GM21381 (cell line): ENCODE measurements around the gene AXDND1.
"Not testable (repeated sequence)": the region's sequence is repeated elsewhere in the genome, so short reads cannot be mapped to it uniquely, and the experiment has no call there.

Experiments
- ATAC-seq: cut with Tn5 transposase; IDR thresholded peaks from one replicate; pipeline ENCODE4 v1.9.1; 2021; ENCODE audit warnings: mild to moderate bottlenecking, moderate library complexity; ENCODE audit not compliant: unreplicated experiment

Gene AXDND1

DNA sequence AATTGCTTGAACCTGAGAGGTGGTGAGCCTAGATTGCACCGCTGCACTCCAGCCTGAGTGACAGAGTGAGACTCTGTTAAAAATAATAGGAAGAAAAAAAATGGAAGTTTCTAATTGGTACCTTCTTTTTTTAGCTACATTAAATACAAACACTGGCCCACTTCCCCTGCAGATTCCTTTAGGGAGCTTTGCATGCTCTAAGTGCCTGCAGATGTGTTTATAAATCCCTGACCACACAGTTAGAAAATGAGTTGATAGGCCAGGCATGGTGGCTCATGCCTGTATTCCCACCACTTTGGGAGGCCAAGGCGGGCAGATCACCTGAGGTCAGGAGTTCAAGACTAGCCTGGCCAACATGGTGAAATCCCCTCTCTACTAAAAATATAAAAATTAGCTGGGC is 4.1 kb upstream of the AXDND1 start:
- not testable (repeated sequence) for ATAC-seq

DNA sequence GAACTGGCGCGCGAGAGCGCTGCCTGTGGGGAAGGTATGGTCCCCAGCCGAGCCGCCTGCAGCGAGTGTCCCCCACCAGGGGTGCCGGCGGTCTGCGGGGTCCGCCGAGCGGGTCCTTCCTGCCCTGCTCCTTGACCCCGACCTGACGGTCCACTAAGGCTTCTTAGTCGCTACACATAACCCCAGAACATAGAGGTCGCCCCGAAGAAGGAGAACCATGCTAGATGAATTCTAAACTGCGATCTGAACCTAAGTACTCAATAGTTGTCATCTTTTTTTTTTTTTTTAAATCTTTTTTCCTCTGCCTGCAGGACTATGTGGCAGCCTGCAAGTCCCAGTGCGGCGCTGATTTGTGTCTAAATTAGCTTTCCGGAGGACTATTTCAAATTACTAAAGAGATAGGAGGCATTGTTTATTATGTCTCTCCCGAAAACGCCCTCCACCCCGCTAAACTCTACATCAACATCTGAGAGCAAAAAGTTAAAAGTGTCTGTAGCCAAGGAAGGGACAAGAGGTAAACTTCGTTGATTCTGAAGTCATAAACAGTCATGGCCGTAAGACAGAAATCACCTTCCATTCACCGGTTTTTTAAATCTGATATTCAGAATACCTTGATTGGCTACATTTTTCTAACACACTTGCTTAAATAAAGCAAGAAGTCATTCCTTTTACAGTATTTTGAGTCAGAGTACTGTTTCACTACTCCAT is 476 bp downstream of the AXDND1 start:
- peak; percentile 27 for ATAC-seq

DNA sequence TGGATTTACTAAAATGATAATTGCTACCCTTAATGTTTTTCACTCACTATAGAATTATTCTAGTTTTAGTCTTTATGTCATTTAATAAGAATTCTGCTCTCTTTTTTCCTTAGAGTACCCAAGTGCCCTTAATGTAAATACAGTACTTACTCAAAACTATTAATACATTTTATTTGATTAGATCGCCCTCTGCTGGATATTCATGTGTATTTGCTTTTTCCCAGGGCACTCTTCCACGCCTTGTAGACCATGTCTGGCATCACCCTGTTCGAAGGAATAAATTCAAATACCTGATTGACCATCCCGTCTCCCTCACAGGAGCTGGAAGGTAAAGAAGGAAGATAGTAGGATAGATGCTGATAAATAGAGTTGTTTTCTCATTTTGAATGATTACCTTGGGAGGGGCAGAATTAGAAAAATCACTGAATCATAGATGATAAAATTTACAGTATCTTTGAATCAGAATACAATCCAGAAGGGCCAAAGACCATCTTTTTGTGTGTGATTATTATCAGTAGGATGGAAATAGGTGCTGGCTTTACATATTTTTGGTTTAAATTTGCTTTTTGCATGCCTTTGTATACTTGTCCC is 4.1 kb downstream of the AXDND1 start:
- ATAC-seq: no peak

DNA sequence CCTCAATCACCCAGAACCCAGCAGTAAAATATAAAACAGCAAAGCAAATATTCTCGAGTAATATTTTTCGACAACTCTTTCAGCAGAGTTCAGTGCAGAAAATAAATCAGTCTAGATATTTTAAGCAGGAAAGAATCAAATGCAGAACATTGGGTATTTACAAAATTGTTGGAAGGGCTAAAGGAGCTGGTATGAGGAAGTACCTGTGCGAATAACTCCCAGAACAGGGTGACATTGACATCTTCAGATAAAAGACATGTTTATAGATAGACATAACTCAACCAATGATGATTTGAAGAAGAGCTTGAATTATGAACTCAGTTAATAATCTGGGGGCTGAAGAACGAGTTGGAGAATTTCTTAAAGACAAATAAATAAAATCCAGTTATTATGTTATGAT is 6.4 kb downstream of the AXDND1 start:
- ATAC-seq: no peak

DNA sequence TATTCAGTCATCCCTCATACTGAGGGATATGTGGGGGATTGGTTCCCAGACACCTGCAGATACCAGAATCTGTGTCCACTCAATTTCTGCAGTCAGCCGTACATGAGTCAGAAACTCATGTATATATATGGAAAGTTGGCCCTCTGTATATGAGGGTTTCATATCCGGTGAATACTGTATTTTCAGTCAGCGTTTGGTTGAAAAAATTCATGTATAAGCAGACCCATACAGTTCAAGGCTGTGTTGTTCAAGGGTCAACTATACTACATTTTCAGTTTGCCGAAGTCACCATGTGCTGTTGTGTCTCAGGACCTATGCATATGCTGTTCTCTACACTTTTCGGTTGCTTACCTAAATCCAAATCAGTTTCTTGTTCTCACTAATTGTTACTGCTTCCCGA is 10.5 kb downstream of the AXDND1 start:
- ATAC-seq: no peak

DNA sequence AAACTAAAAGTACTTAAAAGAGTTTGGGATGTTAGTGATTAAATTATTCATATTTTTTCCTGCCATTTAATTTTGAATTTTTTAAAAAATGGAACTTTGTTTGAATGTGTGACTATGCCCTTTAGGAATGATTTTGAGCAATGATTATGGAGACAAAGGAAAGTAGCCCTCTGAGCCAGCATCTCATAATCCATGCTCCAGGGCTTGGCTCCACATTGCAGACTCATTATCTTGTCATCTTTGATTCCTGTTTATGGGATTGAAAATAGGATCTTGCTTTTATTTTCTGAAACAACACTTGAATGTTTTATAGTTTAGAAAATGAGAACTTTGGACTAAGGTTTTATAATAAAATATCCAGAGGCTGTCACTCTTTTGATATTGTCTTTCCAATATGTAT is 14.5 kb downstream of the AXDND1 start:
- ATAC-seq: no peak

DNA sequence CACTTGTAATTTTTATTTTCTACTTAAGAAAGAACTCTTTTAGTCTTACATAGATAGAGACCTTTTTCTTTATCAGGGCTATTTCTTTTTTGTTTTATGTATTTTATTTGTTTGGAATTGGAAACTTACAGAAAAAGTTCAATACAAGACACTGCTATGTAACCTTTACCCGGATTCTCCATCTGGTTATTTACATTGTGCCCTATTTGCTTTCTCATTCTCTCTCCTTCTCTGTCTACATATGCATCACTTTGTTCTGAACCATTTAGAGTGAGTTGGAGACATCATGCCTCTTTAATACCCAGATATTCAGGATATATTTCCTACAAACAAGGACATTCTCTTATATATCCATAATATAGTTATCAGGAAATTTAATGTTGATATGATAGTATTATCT is 18.3 kb downstream of the AXDND1 start:
- ATAC-seq: no peak

DNA sequence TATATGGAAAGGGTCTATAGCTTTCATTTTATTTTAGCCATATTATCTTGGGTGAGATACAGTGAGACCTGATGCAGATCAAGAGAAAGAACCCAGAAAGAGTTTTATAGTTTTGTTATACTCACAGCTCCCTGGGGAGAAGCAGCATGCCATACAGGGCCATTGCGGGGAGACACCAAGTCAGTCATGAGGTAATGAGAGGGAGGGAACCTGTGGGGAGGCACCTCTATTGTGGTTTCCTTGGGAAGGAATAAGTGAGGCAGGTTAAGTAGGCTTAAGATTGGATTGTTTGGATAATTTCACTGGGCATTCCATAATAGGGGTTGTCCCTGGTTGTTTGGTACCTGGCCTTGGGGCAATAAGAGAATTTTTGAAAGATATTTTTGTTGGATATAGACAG is 19.7 kb downstream of the AXDND1 start:
- no peak for ATAC-seq

DNA sequence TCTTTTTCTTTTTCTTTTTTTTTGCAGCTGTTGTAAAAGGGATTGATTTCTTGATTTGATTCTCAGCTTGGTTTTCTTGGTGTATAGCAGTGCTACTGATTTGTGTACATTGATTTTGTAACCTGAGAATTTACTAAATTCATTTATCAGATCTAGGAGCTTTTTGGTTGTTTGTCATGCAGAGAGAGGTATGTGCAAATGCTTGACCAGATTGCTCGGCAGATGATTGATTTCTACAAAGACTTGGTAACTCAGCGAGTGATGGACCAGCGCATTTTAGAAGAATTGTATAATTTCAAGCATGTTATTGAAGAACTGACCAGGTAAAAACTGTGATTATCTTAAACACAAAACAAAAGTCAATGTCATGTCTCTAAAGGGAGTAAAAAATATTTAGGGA is 27.9 kb downstream of the AXDND1 start:
- ATAC-seq: no peak

DNA sequence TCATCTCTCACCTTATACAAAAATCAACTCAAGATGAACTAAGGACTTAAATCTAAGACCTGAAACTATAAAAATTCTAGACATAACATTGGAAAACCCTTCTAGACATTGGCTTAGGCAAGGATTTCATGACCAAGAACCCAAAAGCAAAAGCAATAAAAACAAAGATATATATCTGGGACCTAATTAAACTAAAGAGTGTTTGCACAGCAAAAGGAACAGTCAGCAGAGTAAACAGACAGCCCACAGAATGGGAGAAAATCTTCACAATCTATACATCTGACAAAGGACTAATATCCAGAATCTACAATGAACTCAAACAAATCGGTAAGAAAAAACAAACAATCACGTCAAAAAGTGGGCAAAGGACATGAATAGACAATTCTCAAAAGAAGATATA is 33.6 kb downstream of the AXDND1 start:
- not testable (repeated sequence) for ATAC-seq

DNA sequence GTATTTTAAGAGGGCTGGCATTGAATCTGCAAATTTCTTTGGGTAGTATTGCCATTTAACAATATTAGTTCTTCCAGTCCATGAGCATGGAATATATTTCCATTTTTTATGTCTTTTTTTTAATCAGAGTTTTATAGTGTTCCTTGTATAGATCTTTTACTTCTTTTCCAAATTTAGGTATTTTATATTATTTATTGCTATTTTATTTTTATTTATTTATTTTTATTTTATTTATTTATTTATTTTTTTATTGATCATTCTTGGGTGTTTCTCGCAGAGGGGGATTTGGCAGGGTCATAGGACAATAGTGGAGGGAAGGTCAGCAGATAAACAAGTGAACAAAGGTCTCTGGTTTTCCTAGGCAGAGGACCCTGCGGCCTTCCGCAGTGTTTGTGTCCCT is 52.0 kb downstream of the AXDND1 start:
- ATAC-seq: not testable (repeated sequence)

DNA sequence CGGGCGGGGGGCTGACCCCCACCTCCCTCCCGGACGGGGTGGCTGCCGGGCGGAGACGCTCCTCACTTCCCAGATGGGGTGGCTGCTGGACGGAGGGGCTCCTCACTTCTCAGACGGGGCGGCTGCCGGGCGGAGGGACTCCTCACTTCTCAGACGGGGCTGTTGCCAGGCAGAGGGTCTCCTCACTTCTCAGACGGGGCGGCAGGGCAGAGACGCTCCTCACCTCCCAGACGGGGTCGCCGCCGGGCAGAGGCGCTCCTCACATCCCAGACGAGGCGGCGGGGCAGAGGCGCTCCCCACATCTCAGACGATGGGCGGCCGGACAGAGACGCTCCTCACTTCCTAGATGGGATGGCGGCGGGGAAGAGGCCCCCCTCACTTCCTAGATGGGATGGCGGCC is 52.9 kb downstream of the AXDND1 start:
- not testable (repeated sequence) for ATAC-seq

DNA sequence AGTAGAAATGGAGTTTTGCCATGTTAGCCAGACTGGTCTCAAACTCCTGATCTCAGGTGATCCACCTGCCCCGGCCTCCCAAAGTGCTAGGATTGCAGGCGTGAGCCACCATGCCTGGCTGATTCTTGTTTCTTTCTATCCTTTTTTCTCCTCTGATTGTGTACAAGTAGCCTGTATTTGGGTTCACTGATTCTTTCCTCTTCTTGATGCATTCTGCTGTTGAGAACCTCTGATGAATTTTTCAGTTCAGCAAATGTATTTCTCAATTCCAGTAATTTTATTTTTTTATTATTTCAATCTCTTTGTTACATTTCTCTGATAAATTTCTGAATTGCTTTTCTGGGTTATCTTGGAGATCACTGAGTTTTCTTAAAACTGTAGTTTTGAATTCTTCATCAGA is 58.8 kb downstream of the AXDND1 start:
- ATAC-seq: no peak

DNA sequence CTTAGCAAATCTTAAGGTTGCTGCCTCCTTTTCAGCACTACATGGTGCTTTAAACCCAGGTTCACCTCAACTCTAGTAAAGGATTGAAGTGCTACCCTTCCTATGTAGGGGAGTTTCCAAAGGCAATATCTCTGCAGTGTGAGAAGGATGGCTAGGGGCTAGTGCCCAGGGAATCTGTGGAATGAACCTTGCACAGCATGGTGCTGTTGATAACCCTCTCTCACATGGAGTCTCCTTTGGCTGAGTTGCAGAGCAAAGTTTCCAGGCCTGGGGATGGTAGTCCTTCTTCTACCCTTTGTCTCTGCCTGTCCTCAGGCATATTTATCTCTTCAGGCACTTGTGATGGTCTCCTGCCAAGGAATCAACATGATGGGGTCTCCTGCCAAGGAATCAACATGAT is 59.4 kb downstream of the AXDND1 start:
- no peak for ATAC-seq

DNA sequence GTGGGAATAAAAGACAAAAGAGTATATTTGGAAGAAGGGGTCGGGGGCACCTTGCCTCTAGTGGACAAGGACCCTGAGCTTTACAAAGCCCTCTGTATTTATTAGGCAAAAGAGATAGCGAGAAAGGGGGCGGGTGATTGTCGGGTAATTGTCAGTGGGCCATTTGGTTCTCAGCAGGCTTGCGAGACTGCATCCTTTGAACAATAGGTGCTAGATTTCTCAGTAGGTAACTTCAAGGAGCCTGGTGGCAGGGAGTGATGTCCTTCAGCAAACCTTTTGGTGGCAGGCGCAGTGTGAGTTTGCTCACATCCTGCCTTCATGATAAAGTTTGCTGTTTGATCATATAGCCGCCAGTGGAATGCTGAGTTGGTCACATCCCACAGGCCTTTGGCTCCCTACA is 71.4 kb downstream of the AXDND1 start:
- no peak for ATAC-seq

DNA sequence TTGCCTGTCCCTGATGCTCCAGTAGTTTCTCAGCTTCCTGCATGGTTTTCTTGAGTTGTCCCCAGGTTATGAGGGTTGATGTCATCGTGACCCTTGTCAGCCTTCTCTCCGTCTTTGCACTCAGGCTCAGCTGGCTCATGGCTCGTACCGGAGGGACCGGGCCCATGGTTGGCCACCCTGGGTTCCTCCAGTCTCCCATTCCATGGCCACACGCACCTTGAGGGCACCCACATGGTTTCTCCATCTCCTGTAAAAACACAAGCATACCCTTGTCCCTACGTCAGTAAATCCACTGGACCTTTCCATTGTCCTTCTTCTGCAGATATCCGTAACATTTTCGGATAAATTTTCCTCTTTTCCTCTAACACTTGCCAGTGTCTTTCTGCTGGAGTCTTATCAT is 73.9 kb downstream of the AXDND1 start:
- ATAC-seq: not testable (repeated sequence)

DNA sequence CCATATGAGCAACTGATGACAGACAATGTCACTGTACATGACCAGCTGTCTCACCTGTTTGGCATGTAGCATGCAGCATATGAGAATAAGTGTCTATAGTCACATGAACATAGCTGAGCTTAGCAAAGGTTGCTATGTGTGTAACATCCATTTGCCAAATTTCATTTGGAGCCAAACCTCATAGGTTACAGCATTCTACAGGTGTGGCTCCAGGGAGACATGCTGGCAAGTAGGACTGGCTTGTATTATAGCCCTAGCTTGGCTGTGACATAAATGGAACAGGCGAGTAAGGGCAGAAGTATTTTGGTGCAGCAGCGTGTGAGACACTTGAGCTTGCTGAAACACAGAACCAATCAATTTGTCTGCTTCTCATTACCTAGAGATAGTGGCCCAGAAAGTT is 74.5 kb downstream of the AXDND1 start:
- ATAC-seq: not testable (repeated sequence)

DNA sequence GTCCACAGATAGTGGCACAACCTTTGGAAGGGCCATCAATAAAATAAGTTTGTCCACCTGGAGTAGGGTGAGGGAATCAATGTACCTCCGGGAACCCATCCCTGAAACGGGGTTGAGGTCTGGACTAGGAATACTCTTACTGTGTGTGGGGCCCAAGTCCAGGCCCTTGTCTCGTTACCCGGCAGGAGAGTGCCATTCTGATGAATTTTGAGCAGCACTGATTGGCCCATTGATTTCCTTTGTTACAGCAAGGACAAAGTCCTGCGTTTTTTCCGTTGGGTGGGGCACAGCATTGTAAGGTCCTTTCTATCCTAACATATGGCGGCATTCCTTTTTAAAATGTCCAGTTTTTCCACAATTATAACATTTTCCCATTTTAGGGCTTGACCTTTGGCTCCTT is 75.2 kb downstream of the AXDND1 start:
- ATAC-seq: no peak

DNA sequence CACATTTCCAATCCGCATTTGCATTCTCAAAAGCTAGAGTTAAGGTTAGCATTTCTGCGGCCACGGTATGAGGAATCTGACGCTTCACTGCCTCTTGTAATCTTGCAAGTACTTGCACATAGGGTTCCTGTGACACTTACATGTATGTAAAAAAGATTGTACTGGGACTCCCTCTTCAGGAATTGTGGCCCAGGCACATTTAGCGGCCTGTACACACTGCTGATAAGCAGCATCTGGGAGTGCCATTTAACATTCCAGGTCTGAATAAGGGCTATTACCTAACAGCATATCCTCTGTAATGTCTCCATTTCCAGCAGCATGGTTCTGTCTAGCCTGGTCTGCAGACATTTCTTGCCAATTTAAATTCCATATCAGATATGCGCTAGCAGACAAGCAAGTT is 75.7 kb downstream of the AXDND1 start:
- ATAC-seq: no peak

DNA sequence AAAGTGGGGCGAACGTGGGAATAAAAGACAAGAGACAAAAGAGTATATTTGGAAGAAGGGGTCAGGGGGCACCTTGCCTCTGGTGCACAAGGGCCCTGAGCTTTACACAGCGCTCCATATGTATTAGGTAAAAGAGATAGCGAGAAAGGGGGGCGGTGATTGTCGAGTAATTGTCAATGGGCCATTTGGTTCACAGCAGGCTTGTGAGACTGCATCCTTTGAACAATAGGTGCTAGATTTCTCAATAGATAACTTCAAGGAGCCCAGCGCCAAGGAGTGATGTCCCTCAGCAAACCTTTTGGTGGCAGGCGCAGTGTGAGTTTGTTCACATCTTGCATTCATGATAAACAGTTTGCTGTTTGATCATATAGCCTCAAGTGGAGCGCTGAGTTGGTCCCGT is 77.1 kb downstream of the AXDND1 start:
- not testable (repeated sequence) for ATAC-seq

DNA sequence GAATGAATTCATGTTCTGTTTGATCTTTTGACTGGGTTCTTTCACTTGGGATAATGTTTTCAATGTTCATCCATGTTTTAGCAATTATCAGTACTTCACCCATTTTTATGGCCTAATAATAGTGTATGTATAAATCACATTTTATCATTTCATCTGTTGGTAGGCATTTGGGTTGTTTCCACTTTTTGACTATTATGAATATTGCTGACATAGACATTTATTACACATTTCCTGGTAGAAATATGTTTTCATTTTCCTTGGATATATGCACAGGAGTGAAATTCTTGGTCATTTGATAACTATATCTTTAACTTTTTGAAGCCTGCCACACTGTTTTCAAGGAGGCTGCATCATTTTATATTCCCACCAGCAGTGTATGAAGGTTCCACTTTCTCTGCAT is 79.8 kb downstream of the AXDND1 start:
- ATAC-seq: no peak

DNA sequence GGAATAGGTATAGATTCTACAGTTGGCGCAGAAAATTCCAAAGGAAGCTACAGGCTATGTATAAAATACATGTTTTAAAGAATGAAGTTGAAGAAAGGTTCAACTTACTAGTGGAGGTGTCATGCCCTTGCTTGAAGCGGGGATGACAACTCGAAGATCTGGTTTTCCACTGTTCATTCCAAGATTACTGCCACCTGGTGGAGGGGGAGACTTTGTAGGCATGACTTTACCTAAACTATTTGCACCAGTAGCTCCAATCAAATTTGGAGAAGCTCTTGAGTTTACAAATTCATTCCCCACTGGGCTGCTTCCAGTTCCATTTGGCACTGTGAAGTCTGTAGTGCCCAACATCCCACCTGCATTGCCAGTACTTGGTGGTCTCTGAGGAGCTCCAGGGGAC is 81.7 kb downstream of the AXDND1 start:
- no peak for ATAC-seq
